ENCODE results near the gene REPIN1.

The REPIN1 gene

GRCh38 chr7:150400008-150400787 lies 31.6 kb downstream of the REPIN1 start:
- no peak overlapping the region for H3K27ac ChIP-seq
- TF ChIP-seq ZFX (IDR thresholded peaks at IDR 0.05; ENCODE audit: borderline replicate concordance) = no peak
- no peak for TF ChIP-seq CTCF (IDR thresholded peaks at IDR 0.05)

- TF ChIP-seq ZFX (IDR thresholded peaks at IDR 0.05; ENCODE audit: borderline replicate concordance) = no peak
- no peak for TF ChIP-seq CTCF (IDR thresholded peaks at IDR 0.05)
- no peak overlapping the region for H3K27ac ChIP-seq
Measured at GRCh38 chr7:150400788-150401423, 32.3 kb downstream of the REPIN1 start.

GRCh38 chr7:150401424-150401790 lies 32.8 kb downstream of the REPIN1 start:
- TF ChIP-seq ZFX (IDR thresholded peaks at IDR 0.05; ENCODE audit: borderline replicate concordance) = no peak
- TF ChIP-seq CTCF (IDR thresholded peaks at IDR 0.05) = no peak
- H3K27ac ChIP-seq = no peak overlapping the region

GRCh38 chr7:150401861-150402631 lies 33.4 kb downstream of the REPIN1 start:
- no peak overlapping the region for H3K27ac ChIP-seq
- no peak for TF ChIP-seq CTCF (IDR thresholded peaks at IDR 0.05)
- TF ChIP-seq ZFX (IDR thresholded peaks at IDR 0.05; ENCODE audit: borderline replicate concordance) = no peak

- TF ChIP-seq ZFX (IDR thresholded peaks at IDR 0.05; ENCODE audit: borderline replicate concordance) (no peak), CTCF (IDR thresholded peaks at IDR 0.05) (no peak)
- H3K27ac ChIP-seq = no peak overlapping the region
Measured at GRCh38 chr7:150402671-150403321, 34.2 kb downstream of the REPIN1 start.

DNA sequence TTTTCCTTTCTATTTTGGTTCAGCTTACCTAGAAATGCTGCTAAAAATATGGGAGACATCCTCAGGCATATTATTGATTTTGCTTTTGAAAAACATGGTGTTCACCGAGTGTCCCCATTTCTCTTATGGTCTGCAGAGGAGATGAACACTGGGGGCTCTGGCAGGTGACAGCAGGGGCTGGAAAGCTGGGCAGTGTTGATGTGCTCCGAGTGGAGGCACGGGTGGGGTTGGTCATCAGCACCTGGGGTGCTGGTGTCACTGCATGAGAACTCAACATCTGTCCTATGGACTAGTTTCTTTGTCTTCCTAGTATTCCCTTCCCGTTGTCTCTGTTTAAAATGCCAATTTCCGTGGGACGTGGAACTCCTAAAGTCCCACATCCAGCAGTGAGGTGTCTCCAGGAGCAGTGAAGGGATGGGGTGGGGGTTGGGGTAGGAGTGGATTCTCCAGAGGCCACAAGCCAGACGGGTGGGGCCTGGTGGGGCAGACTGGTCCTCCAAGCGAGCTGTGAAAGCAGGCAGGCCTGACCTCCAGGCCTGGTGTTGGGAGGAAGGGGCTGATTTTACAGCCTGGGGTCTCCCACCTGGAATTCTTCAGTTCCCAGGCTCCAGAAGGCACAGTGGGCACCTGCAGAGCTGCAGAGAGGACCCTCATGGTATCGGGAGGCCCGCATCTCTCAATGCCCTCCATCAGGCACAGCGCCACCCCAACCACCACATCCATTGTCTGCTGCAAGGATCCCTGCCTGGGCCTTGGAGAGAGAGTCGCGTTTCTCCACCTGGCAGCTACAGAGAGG lies 35.0 kb downstream of the REPIN1 start:
- H3K27ac ChIP-seq = no peak overlapping the region
- no peak for TF ChIP-seq ZFX (IDR thresholded peaks at IDR 0.05; ENCODE audit: borderline replicate concordance)
- TF ChIP-seq CTCF (IDR thresholded peaks at IDR 0.05) = no peak

Data from 22Rv1 (cell line).